Stomach (tissue), 9 donors: ENCODE data around the gene MAS1L. TPM values are rescaled to one million over a fixed set of nuclear protein-coding genes. Genes with fewer than 3 reads are reported as not detected.

Source experiments
- DNase-seq, 2 donors: peaks; one replicate each; pipeline versions ENCODE4 v3.0.0 to v3.0.0-alpha.2; 2013 to 2019
- H3K27ac ChIP-seq, 5 donors: fragments of 200-600 bp in 4 of 5; sonication (generic) in 4 of 5; one replicate each; pipeline ENCODE4 v1.5.1; 2013 to 2019; ENCODE audit warnings: mild to moderate bottlenecking in 1 of 5, moderate library complexity in 1 of 5
- H3K27me3 ChIP-seq, 3 donors: fragments of 200-600 bp; sonication (generic); one replicate each; pipeline ENCODE4 v1.5.1; 2017 to 2019; ENCODE audit warnings: mixed run types in 1 of 3
- H3K36me3 ChIP-seq, 4 donors: fragments of 200-600 bp; sonication (generic); 1 replicate in 3 of 4; 2 replicates in 1 of 4; pipeline ENCODE4 v1.5.1; 2016 to 2019
- H3K4me1 ChIP-seq, 4 donors: fragments of 200-600 bp; sonication (generic); one replicate each; pipeline ENCODE4 v1.5.1; 2016 to 2019
- H3K4me3 ChIP-seq, 4 donors: fragments of 200-600 bp; sonication (generic) in 3 of 4; one replicate each; pipeline ENCODE4 v1.5.1; 2016 to 2019; ENCODE audit warnings: mild to moderate bottlenecking in 1 of 4
- H3K9me3 ChIP-seq, 4 donors: fragments of 200-600 bp; sonication (generic); one replicate each; pipeline ENCODE4 v1.5.1; 2016 to 2019
- CTCF ChIP-seq, 7 experiments: fragments of 450-650 bp in 4 of 7; fragments of 200-600 bp in 3 of 7; sonication (generic) in 3 of 7; IDR thresholded peaks; one replicate each; pipeline ENCODE4 v1.5.1; 2016 to 2019; ENCODE audit warnings: antibody characterized with exemption in 7 of 7, control low read depth in 2 of 7, mild to moderate bottlenecking in 1 of 7
- EP300 ChIP-seq: sonication (generic); formaldehyde crosslinking; IDR thresholded peaks from one replicate; pipeline ENCODE4 v1.6.1; 2017; ENCODE audit warnings: antibody characterized with exemption
- POLR2A ChIP-seq, 4 donors: fragments of 450-650 bp; IDR thresholded peaks; one replicate each; pipeline ENCODE4 v1.6.1; 2016; ENCODE audit warnings: antibody characterized with exemption in 4 of 4, control low read depth in 2 of 4, mild to moderate bottlenecking in 1 of 4, moderate library complexity in 1 of 4
- POLR2AphosphoS5 ChIP-seq, 3 donors: sonication (generic); formaldehyde crosslinking; IDR thresholded peaks; one replicate each; pipeline ENCODE4 v1.6.1; 2016; ENCODE audit warnings: antibody characterized with exemption in 3 of 3
- WGBS, 5 donors: extraction: QIAGEN DNeasy Blood & Tissue Kit in 3 of 5; methylation state at CpG; one replicate each; pipeline versions ENCODE4 v1.1.5 to v1.1.7; 2013 to 2018; 5-methylcytosine and 5-hydroxymethylcytosine counted together
- intact Hi-C: fragments of 100-400 bp; cut with DNase I; formaldehyde crosslinking; loops from one replicate; pipeline ENCODE4 v1.15.1; 2023; ENCODE audit warnings: low total_unique reads
- polyA plus RNA-seq, 3 donors: library from polyadenylated mRNA; stranded (reverse); fragments of 200-250 nt; gene quantifications; one replicate each; pipeline ENCODE4 v1.2.3, GENCODE V29; 2013
- total RNA-seq, 5 donors: library from RNA; depleted of rRNA; stranded (reverse); fragments of >200 nt; gene quantifications; one replicate each; pipeline versions ENCODE4 v1.1.0 to v1.2.3, GENCODE V29; 2014 to 2016
- donor health status: healthy with polysubstance abuse.
- donor health status: Bipolar disorder and iron deficiency.
- donor health status: healthy.

The MAS1L gene
- total and polyA plus RNA-seq, 8 donors: 0.55 TPM; not detected in 7

DNA sequence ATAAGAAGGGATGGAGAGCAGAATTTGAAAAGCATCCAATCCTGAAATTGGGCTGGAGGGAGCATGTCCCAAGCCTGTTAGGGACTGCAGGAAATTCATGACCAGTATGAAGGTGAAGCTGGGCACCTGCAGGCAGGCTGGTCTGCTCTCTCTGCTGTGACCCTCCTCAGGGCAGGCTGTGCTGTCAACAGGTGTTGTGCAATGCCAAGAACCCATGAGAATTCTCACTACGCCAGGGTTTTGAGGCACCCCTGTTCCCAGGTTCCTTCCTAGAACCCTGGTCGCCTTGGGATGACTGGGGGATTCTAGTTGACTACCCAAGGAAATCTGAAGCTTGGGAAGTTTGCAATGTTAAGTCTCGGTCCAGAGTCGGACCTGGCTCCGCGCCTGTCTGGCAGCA is 13.3 kb upstream of the MAS1L start:
- no peaks in the 10 kb centered on the region for H3K9me3 ChIP-seq
- 79 to 92% (median 87%) methylated on average over 6 of the region's 6 CpGs for WGBS, 5 donors
- intact Hi-C loops: no loop called here
- H3K27ac ChIP-seq: no peak overlapping the region
- DNase-seq: no peak
- H3K4me1 ChIP-seq: no peaks in the 10 kb centered on the region
- TF ChIP-seq POLR2AphosphoS5 (IDR thresholded peaks at IDR 0.05) (no peak), EP300 (no peak), CTCF (IDR thresholded peaks at IDR 0.05) (no peak), POLR2A (IDR thresholded peaks at IDR 0.05) (no peak)
- H3K4me3 ChIP-seq: no peak overlapping the region
- H3K36me3 ChIP-seq: no peaks in the 10 kb centered on the region
- H3K27me3 ChIP-seq: peaks cover 0 to 25% (median 3%) of the 10 kb centered on the region in 3 donors

- Histone ChIP-seq H3K4me3 (no peak overlapping the region), H3K27me3 (peaks cover 0 to 25% (median 3%) of the 10 kb centered on the region in 3 donors), H3K4me1 (no peaks in the 10 kb centered on the region), H3K9me3 (no peaks in the 10 kb centered on the region), H3K27ac (no peak overlapping the region), H3K36me3 (no peaks in the 10 kb centered on the region)
- WGBS, 5 donors: 81 to 87% (median 85%) methylated on average over 8 of the region's 8 CpGs
- intact Hi-C loops: no loop called here
- DNase-seq: no peak
- TF ChIP-seq EP300 (no peak), POLR2AphosphoS5 (IDR thresholded peaks at IDR 0.05) (no peak), CTCF (IDR thresholded peaks at IDR 0.05) (no peak), POLR2A (IDR thresholded peaks at IDR 0.05) (no peak)
These were observed 12.8 kb upstream of the MAS1L start for GRCh38 chr6:29500594-29500993.

DNA sequence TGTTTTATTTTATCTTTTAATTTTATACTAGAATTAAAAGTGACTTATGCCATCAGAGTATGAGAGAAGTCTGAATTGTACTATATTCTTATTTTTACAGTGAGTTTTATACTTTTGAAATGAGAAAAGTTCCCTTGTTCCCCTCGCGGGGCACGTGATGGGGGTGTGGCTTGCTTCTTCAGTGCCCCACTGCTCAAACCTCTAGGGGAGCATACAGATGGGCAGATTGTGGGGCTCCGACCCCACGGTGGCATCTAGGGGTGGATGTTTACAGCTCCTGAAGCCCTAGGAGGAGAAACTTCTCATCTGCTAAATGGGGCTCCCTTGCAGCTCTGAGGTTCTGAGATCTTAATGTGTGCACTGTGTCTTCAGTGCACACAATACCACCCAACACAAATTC is 11.9 kb upstream of the MAS1L start:
- Histone ChIP-seq H3K9me3 (no peaks in the 10 kb centered on the region), H3K36me3 (no peaks in the 10 kb centered on the region), H3K4me3 (no peak overlapping the region), H3K27ac (no peak overlapping the region), H3K27me3 (peaks cover 0 to 25% (median 3%) of the 10 kb centered on the region in 3 donors), H3K4me1 (no peaks in the 10 kb centered on the region)
- no peak for DNase-seq
- intact Hi-C loops: no loop called here
- no peak for TF ChIP-seq CTCF (IDR thresholded peaks at IDR 0.05)
- TF ChIP-seq POLR2AphosphoS5 (IDR thresholded peaks at IDR 0.05): no peak
- TF ChIP-seq POLR2A (IDR thresholded peaks at IDR 0.05): no peak
- no peak for TF ChIP-seq EP300
- WGBS, 5 donors: 60 to 88% (median 84%) methylated on average over 5 of the region's 5 CpGs

DNA sequence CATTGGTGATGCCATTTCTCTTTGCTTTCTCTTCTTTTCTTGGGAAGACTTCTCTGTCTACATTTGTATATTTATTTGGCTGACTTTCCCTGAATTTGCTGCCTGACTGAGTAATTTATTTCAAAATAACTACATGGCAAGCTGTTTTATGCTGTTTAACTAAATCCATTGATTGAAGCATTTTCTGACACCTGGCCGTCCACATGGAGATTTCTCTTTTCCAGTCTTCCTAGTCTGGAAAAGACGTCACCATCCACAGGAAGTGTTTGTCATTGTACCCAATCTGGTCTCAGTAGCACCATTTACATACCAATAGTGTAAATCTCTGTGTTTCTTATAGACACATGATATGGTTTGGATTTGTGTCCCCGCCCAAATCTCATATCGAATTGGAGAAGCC is 9.2 kb upstream of the MAS1L start:
- no peak overlapping the region for H3K27ac ChIP-seq
- H3K27me3 ChIP-seq: peaks cover 0 to 20% (median 0%) of the 10 kb centered on the region in 3 donors
- DNase-seq: no peak
- H3K9me3 ChIP-seq: no peaks in the 10 kb centered on the region
- intact Hi-C loops: no loop called here
- no peak overlapping the region for H3K4me3 ChIP-seq
- no peaks in the 10 kb centered on the region for H3K36me3 ChIP-seq
- no peaks in the 10 kb centered on the region for H3K4me1 ChIP-seq
- TF ChIP-seq POLR2AphosphoS5 (IDR thresholded peaks at IDR 0.05) (no peak), POLR2A (IDR thresholded peaks at IDR 0.05) (no peak), CTCF (IDR thresholded peaks at IDR 0.05) (no peak), EP300 (no peak)
- WGBS, 5 donors: 75 to 83% (median 77%) methylated on average over 4 of the region's 4 CpGs
